Stimulated activated CD8-positive, alpha-beta memory T cell treated with anti-CD3 and anti-CD28 coated beads, Interleukin-15, amount 100 ng/mL, for 24 hours (primary cell): ENCODE measurements around the gene FUT2.
"Not testable (repeated sequence)": the region's sequence is repeated elsewhere in the genome, so short reads cannot be mapped to it uniquely, and the experiment has no call there.

ENCODE experiments used
- DNase-seq: peaks from one replicate; pipeline ENCODE4 v3.0.0-alpha.2; 2020; ENCODE audit warnings: low read depth

Gene FUT2

GRCh38 chr19:48670699-48671445 lies 24.9 kb upstream of the FUT2 start:
- DNase-seq, result no peak

GRCh38 chr19:48671446-48671995 lies 24.2 kb upstream of the FUT2 start:
- no peak for DNase-seq

GRCh38 chr19:48672994-48673393 lies 22.8 kb upstream of the FUT2 start, which contains the start of gene NTN5:
TSS of gene NTN5 (minus strand) at chr19:48673017. CDS start at chr19:48670986, 2,031 bp downstream.
- DNase-seq, result no peak

GRCh38 chr19:48673436-48674100 lies 22.2 kb upstream of the FUT2 start:
- DNase-seq, result no peak

GRCh38 chr19:48674216-48674809 lies 21.5 kb upstream of the FUT2 start:
- DNase-seq, result no peak

- peak; percentile 19 for DNase-seq
Measured at GRCh38 chr19:48674921-48675824, 20.6 kb upstream of the FUT2 start.

- no peak for DNase-seq
Measured at GRCh38 chr19:48676487-48676886, 19.3 kb upstream of the FUT2 start.

GRCh38 chr19:48676887-48677286 lies 18.9 kb upstream of the FUT2 start:
- DNase-seq, result no peak

- DNase-seq, result no peak
Measured at GRCh38 chr19:48678201-48678600, 17.6 kb upstream of the FUT2 start.

- DNase-seq, result not testable (repeated sequence)
Measured at GRCh38 chr19:48680006-48680405, 15.8 kb upstream of the FUT2 start.

- DNase-seq, result no peak
Measured at GRCh38 chr19:48680436-48681126, 15.2 kb upstream of the FUT2 start.

GRCh38 chr19:48681127-48681470 lies 14.7 kb upstream of the FUT2 start:
- no peak for DNase-seq

GRCh38 chr19:48683349-48683748 lies 12.4 kb upstream of the FUT2 start:
- no peak for DNase-seq

- DNase-seq, result no peak
Measured at GRCh38 chr19:48685583-48685982, 10.2 kb upstream of the FUT2 start.

- DNase-seq, result no peak
Measured at GRCh38 chr19:48686088-48686487, 9.7 kb upstream of the FUT2 start.

- DNase-seq, result not testable (repeated sequence)
Measured at GRCh38 chr19:48686637-48687036, 9.1 kb upstream of the FUT2 start.

- DNase-seq, result no peak
Measured at GRCh38 chr19:48687776-48688175, 8.0 kb upstream of the FUT2 start.

GRCh38 chr19:48689449-48689848 lies 6.3 kb upstream of the FUT2 start:
- no peak for DNase-seq

GRCh38 chr19:48693629-48694028 lies 2.1 kb upstream of the FUT2 start:
- not testable (repeated sequence) for DNase-seq

GRCh38 chr19:48696353-48697010 lies 711 bp downstream of the FUT2 start:
- no peak for DNase-seq

GRCh38 chr19:48698046-48698445 lies 2.3 kb downstream of the FUT2 start:
- no peak for DNase-seq
